K562 (cell line): ENCODE data around the gene ANKRD13B. TPM values are rescaled to one million over a fixed set of nuclear protein-coding genes. Genes with fewer than 3 reads are reported as not detected.

Experiments used
- ATAC-seq: fragments of 200-7000 bp; cut with Tn5 transposase; 3 replicates; pipeline ENCODE4 v1.9.1; 2020; ENCODE audit warnings: moderate library complexity
- BruUV-seq: library from RNA; stranded (reverse); fragments of 400-500 nt; replicated peaks from 2 replicates; lab custom pipeline; 2021; lab: Mats Ljungman, UMichigan
- CTCF ChIA-PET: fragments of 300-600 bp; formaldehyde crosslinking; extraction: SDS; loops from one replicate; lab custom pipeline; 2021; ENCODE audit warnings: low intra/inter-chr PET ratio; lab: Yijun Ruan, JAX
- POLR2A ChIA-PET: fragments of 300-600, 350-650 bp; sonication (Branson Sonifier 250); formaldehyde crosslinking; extraction: SDS; loops from one replicate; lab custom pipeline; 2021; ENCODE audit warnings: antibody characterized with exemption, inconsistent platforms; lab: Yijun Ruan, JAX
- DNase-seq, 4 experiments: peaks; one replicate each; pipeline versions ENCODE4 v3.0.0 to v3.0.0-alpha.2; 2011 to 2018; ENCODE audit warnings: low spot score in 3 of 4, mixed read lengths in 3 of 4; ENCODE audit errors: extremely low read depth in 1 of 4
- FAIRE-seq: peaks from 2 replicates; lab custom pipeline; 2011; peaks lifted over from hg19 to GRCh38; lab: Jason Lieb, UNC
- H2AFZ ChIP-seq: 2 replicates; pipeline ENCODE4 v1.6.0; 2011; ENCODE audit warnings: low read depth, low read length, control low read depth, inconsistent platforms
- H3K27ac ChIP-seq: fragments of 200-600 bp; 3 replicates; pipeline ENCODE4 v1.8.0; 2011; ENCODE audit warnings: low read depth, mild to moderate bottlenecking, control low read depth, inconsistent platforms, low read length, moderate library complexity, mixed read lengths; ENCODE audit errors: extremely low read depth
- H3K27me3 ChIP-seq, 2 experiments: fragments of 300-600 bp in 1 of 2; 2 replicates in 1 of 2; 3 replicates in 1 of 2; pipeline versions ENCODE4 v1.6.0 to v1.8.0; 2011; ENCODE audit warnings: inconsistent platforms in 2 of 2, low read length in 2 of 2, mild to moderate bottlenecking in 1 of 2, mixed read lengths in 1 of 2, moderate library complexity in 1 of 2; ENCODE audit not compliant: control insufficient read depth in 2 of 2, insufficient read depth in 2 of 2
- H3K36me3 ChIP-seq: fragments of 300-600 bp; 3 replicates; pipeline ENCODE4 v1.8.0; 2011; ENCODE audit warnings: mild to moderate bottlenecking, low read length, inconsistent platforms; ENCODE audit not compliant: control insufficient read depth, insufficient read depth
- H3K4me1 ChIP-seq, 2 experiments: fragments of 200-600 bp in 1 of 2; replicated peaks in 1 of 2; 2 replicates in 1 of 2; 3 replicates in 1 of 2; pipeline versions ENCODE4 v1.5.1 to v1.8.0; 2011; ENCODE audit warnings: inconsistent platforms in 2 of 2, low read length in 2 of 2, mild to moderate bottlenecking in 1 of 2, mixed read lengths in 1 of 2, moderate library complexity in 1 of 2; ENCODE audit not compliant: control insufficient read depth in 2 of 2, insufficient read depth in 2 of 2
- H3K4me2 ChIP-seq: 2 replicates; pipeline ENCODE4 v1.6.1; 2011; ENCODE audit warnings: low read length, control low read depth, inconsistent platforms, mixed read lengths; ENCODE audit not compliant: insufficient read depth
- H3K4me3 ChIP-seq: fragments of 200-600 bp; sonication (generic), shearing (Covaris generic); 2 replicates; pipeline ENCODE4 v1.5.1; 2016; ENCODE audit warnings: control low read depth, inconsistent platforms
- H3K79me2 ChIP-seq: fragments of 200-600 bp; 3 replicates; pipeline ENCODE4 v1.8.0; 2011; ENCODE audit warnings: low read length, inconsistent platforms; ENCODE audit not compliant: control insufficient read depth, insufficient read depth
- H3K9ac ChIP-seq, 2 experiments: 2 replicates each; pipeline versions ENCODE4 v1.6.0 to v1.6.1; 2011; ENCODE audit warnings: low read depth in 2 of 2, low read length in 2 of 2, control low read depth in 1 of 2, inconsistent platforms in 1 of 2, mild to moderate bottlenecking in 1 of 2, mixed read lengths in 1 of 2; ENCODE audit not compliant: insufficient read depth in 1 of 2
- H3K9me1 ChIP-seq: one replicate; pipeline ENCODE4 v1.6.0; 2011; ENCODE audit warnings: inconsistent platforms, mild to moderate bottlenecking, low read length, moderate library complexity; ENCODE audit not compliant: control insufficient read depth, insufficient read depth
- H3K9me3 ChIP-seq: replicated peaks from 2 replicates; pipeline ENCODE4 v1.5.1; 2011; ENCODE audit warnings: low read depth, low read length, inconsistent platforms; ENCODE audit not compliant: control insufficient read depth, insufficient read depth
- H4K20me1 ChIP-seq: replicated peaks from 2 replicates; pipeline ENCODE4 v1.6.1; 2011; ENCODE audit warnings: low read length, inconsistent platforms, mixed read lengths; ENCODE audit not compliant: control insufficient read depth, insufficient read depth
- CCAR2 ChIP-seq: fragments of 200-400 bp; formaldehyde crosslinking; IDR thresholded peaks from 2 replicates; pipeline ENCODE4 v1.6.1; 2017; ENCODE audit warnings: mild to moderate bottlenecking, low read depth, low read length
- ETS2 ChIP-seq: IDR thresholded peaks from 2 replicates; pipeline ENCODE4 v1.6.1; 2016; ENCODE audit warnings: borderline replicate concordance, missing genetic modification characterization, mild to moderate bottlenecking, moderate library complexity, missing compliant biosample characterization; ENCODE audit not compliant: poor library complexity, severe bottlenecking
- ETV6 ChIP-seq, 3 experiments: fragments of 150-350 bp in 1 of 3; sonication (generic) in 1 of 3; formaldehyde crosslinking in 1 of 3; IDR thresholded peaks; 2 replicates each; pipeline versions ENCODE4 v1.6.1 to v1.8.0; 2014 to 2022; ENCODE audit warnings: borderline replicate concordance in 2 of 3, low read depth in 2 of 3, antibody characterized with exemption in 1 of 3, low read length in 1 of 3, mild to moderate bottlenecking in 1 of 3, missing genetic modification reagents in 1 of 3
- FOXJ3 ChIP-seq: sonication (generic); formaldehyde crosslinking; IDR thresholded peaks from 2 replicates; pipeline ENCODE4 v1.4.0; 2020; ENCODE audit warnings: mild to moderate bottlenecking, missing genetic modification reagents
- MBD2 ChIP-seq: sonication (generic); IDR thresholded peaks from 2 replicates; pipeline ENCODE4 v1.6.1; 2016; ENCODE audit warnings: low read depth, borderline replicate concordance
- MCM7 ChIP-seq, 2 experiments: fragments of 450-650 bp; IDR thresholded peaks; 2 replicates each; pipeline ENCODE4 v1.6.1; 2016 to 2018
- POLR2A ChIP-seq: fragments of 450-650 bp; conservative IDR thresholded peaks from 2 replicates; pipeline ENCODE4 v1.6.1; 2016
- POLR3G ChIP-seq: IDR thresholded peaks from 2 replicates; pipeline ENCODE4 v1.6.1; 2011; ENCODE audit not compliant: insufficient read length, insufficient replicate concordance; ENCODE audit errors: extremely low read depth
- RBFOX2 ChIP-seq: fragments of 200-400 bp; formaldehyde crosslinking; IDR thresholded peaks from 2 replicates; pipeline ENCODE4 v1.6.1; 2017; ENCODE audit warnings: low read depth, mild to moderate bottlenecking, low read length, moderate library complexity
- RBM17 ChIP-seq: fragments of 200-400 bp; formaldehyde crosslinking; IDR thresholded peaks from 2 replicates; pipeline ENCODE4 v1.6.1; 2017; ENCODE audit warnings: low read depth, mild to moderate bottlenecking, low read length, borderline replicate concordance
- SREBF1 ChIP-seq: fragments of 150-350 bp; IDR thresholded peaks from 2 replicates; pipeline ENCODE4 v1.6.1; 2014; ENCODE audit warnings: antibody characterized with exemption, low read depth, low read length, borderline replicate concordance
- STAT5A ChIP-seq: IDR thresholded peaks from 2 replicates; pipeline ENCODE4 v1.6.1; 2012; ENCODE audit warnings: low read length, inconsistent platforms, borderline replicate concordance
- WGBS: fragments of 100-300 bp; shearing (Covaris generic); methylation state at CpG from one replicate; pipeline ENCODE4 v1.1.6; 2016; ENCODE audit warnings: low coverage, mixed read lengths; ENCODE audit not compliant: insufficient coverage; ENCODE audit errors: missing lambda C conversion rate; 5-methylcytosine and 5-hydroxymethylcytosine counted together
- in situ Hi-C: fragments of 300-500 bp; cut with MboI; formaldehyde crosslinking; loops from 4 replicates; pipeline ENCODE4 v1.15.0; 2018; ENCODE audit warnings: inconsistent platforms, mixed read lengths
- intact Hi-C: fragments of 100-400 bp; cut with micrococcal nuclease; formaldehyde crosslinking; loops from 2 replicates; pipeline ENCODE4 v1.14.2; 2022
- polyA plus RNA-seq, 8 experiments: library from polyadenylated mRNA; depleted of rRNA in 4 of 8; stranded (reverse) in 5 of 8; unstranded in 3 of 8; fragments of >200 nt; fragmentation: Nextera tagmentation in 2 of 8; fragmentation: Illumina TruSeq in 1 of 8; extraction: Ambion mirVana in 2 of 8; extraction: Trizol in 1 of 8; gene quantifications; 2 replicates each; pipeline versions ENCODE4 v1.2.1 to v1.2.3, GENCODE V29; 2011 to 2014; ENCODE audit warnings: inconsistent platforms in 1 of 8, missing spikeins in 1 of 8
- total RNA-seq, 7 experiments: library from RNA; depleted of rRNA in 6 of 7; stranded (reverse); fragments of >200 nt in 6 of 7; fragmentation: Illumina TruSeq in 2 of 7; extraction: Trizol in 2 of 7; gene quantifications; 2 replicates each; pipeline versions ENCODE4 v1.2.1 to v1.2.3, GENCODE V29; 2011 to 2021; ENCODE audit warnings: low replicate concordance in 1 of 7
- TF ChIP-seq, protein P1 (sequence below): fragments of 450-650 bp; IDR thresholded peaks from 2 replicates; pipeline ENCODE4 v1.7.1; 2018; ENCODE audit warnings: mild to moderate bottlenecking, low read depth; ENCODE audit not compliant: partially characterized antibody

The ANKRD13B gene
- total and polyA plus RNA-seq, 9 of the 15 experiments (the other 6 are each of a cell fraction or from before 2014, with no cell fraction given), result 0.15 to 28.1 (median 4.6) TPM

DNA sequence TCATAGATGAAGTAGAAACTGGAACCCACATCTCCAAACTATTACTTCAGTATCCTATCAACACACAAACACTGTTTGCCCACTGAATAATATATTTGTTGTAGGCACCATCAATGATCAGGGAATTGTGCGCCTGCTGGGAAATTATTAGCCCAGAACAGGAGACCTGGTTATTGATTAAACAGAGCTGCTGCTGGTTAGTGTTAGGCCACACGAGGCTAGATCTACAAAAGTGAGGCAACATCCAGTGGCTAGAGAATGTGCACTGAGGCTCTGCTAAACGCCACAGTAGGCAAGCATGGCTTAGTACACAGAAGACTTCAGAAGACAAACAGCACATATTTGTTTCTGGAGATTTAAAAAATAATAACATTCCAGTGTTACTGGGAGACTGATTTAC lies 37.1 kb upstream of the ANKRD13B start:
- CTCF ChIA-PET, result no interaction called here
- in situ Hi-C loops (no loop called here), intact Hi-C loops (loop anchor here (10.0 kb wide), 1 partner anchor 411 kb away; no protein-coding TSS in a partner anchor)
- Histone ChIP-seq H3K4me3 (no peak overlapping the region), H4K20me1 (peaks cover 11% of the 10 kb centered on the region), H3K79me2 (no peaks in the 10 kb centered on the region), H3K36me3 (no peaks in the 10 kb centered on the region), H3K9me3 (no peaks in the 10 kb centered on the region), H3K9ac (no peak overlapping the region), H3K27me3 (peaks cover 10 to 20% of the 10 kb centered on the region in 2 experiments; a peak in 4 of 5 replicates), H3K4me1 (peaks cover 8 to 9% of the 10 kb centered on the region in 2 experiments; a peak in 4 of 5 replicates), H3K9me1 (no peaks in the 10 kb centered on the region), H3K27ac (no peak overlapping the region), H2AFZ (no peak overlapping the region), H3K4me2 (no peak overlapping the region)
- 33% methylated on average over 3 of the region's 3 CpGs for WGBS
- POLR2A ChIA-PET, result interaction anchor here (0.8 to 0.9 kb wide), 2 partner anchors 8 to 408 kb away, joined by 3 to 4 read pairs; no protein-coding TSS in a partner anchor
- no TSS peak for BruUV-seq
- no peak for ATAC-seq
- TF ChIP-seq POLR3G, result no peak
- TF ChIP-seq RBFOX2, result no peak
- TF ChIP-seq FOXJ3 (CRISPR knock-in tag), result no peak
- no peak for TF ChIP-seq MBD2
- no peak for TF ChIP-seq SREBF1
- no peak for TF ChIP-seq ETV6 (IDR thresholded peaks at IDR 0.05; ENCODE audit: borderline replicate concordance in 1 of 2, low read depth in 2 of 2, low read length in 1 of 2)
- TF ChIP-seq ETV6 (CRISPR knock-in tag; IDR thresholded peaks at IDR 0.05; ENCODE audit: borderline replicate concordance), result no peak
- TF ChIP-seq, protein P1, sequence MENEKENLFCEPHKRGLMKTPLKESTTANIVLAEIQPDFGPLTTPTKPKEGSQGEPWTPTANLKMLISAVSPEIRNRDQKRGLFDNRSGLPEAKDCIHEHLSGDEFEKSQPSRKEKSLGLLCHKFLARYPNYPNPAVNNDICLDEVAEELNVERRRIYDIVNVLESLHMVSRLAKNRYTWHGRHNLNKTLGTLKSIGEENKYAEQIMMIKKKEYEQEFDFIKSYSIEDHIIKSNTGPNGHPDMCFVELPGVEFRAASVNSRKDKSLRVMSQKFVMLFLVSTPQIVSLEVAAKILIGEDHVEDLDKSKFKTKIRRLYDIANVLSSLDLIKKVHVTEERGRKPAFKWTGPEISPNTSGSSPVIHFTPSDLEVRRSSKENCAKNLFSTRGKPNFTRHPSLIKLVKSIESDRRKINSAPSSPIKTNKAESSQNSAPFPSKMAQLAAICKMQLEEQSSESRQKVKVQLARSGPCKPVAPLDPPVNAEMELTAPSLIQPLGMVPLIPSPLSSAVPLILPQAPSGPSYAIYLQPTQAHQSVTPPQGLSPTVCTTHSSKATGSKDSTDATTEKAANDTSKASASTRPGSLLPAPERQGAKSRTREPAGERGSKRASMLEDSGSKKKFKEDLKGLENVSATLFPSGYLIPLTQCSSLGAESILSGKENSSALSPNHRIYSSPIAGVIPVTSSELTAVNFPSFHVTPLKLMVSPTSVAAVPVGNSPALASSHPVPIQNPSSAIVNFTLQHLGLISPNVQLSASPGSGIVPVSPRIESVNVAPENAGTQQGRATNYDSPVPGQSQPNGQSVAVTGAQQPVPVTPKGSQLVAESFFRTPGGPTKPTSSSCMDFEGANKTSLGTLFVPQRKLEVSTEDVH, result no peak
- no peak for TF ChIP-seq RBM17
- no peak for TF ChIP-seq CCAR2
- TF ChIP-seq MCM7 (IDR thresholded peaks at IDR 0.05), result no peak
- no peak for TF ChIP-seq STAT5A
- TF ChIP-seq ETS2, result no peak
- no peak for TF ChIP-seq POLR2A
- DNase-seq, result no peak
- no peak for FAIRE-seq
